ENCODE measurements around the gene GOT2.
A peak's percentile ranks its signal among the peaks of the same experiment; 100 is the strongest.
"Not testable (repeated sequence)": the region's sequence is repeated elsewhere in the genome, so short reads cannot be mapped to it uniquely, and the experiment has no call there.

Gene GOT2

DNA sequence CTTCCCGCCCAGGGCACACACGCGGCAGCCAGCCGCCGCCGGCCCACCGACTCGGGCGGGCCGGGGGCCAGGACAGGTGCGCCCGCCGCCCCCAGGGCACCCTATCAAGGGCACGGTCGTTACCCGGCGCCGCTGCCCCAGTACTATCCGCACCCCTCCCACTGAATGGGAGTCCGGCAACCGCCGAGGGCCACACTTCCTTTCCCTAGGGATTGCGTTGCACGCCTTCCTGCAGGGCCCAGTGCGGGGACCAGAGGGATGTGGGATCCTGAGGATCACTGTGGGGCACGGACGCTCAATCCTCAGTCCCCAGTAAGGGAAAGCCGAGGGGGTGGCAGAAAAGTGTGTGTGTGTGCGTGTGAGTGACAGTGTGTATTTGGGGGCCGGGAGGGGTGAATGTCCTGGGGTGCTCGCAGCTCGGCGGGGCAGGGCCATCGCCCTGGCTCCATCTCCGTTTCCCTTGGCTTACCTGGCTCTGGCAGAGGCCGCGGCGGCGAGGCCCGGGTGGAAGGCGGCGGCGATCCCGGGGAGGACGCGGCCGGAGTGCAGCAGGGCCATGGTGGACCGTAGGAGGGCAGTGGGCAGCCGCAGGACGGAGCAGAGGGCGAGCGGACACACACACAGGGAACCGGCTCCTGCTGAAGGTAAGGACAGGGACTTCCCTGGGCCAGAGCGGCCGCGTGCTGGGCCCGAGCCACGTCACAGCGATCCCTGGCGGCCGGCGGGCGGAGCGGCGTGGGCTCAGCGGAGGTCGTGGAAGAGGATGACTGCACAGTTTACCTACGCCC, at the start of gene GOT2:
Gene GOT2, minus strand, starts transcription at position 646 of the 788 bp plus-strand sequence. Its CDS starts 88 bp downstream, at position 558.
- DNase-seq: peak; percentile 83

DNA sequence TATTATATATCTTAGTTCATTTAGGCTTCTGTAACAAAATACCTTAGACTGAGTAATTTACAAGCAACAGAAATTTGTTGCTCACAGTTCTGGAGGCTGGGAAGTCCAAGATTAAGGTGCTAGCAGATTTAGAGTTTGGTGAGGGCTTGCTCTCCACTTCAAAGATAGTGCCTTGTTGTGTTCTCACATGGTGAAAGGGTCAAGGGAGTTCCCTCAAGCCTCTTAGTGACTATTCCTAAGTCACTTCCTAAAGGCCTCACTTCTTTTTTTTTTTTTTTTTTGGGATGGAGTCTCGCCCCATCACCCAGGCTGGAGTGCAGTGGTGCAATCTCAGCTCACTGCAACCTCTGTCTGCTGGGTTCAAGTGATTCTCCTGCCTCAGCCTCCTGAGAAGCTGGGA, 45.2 kb upstream of the GOT2 start:
- not testable (repeated sequence) for DNase-seq

DNA sequence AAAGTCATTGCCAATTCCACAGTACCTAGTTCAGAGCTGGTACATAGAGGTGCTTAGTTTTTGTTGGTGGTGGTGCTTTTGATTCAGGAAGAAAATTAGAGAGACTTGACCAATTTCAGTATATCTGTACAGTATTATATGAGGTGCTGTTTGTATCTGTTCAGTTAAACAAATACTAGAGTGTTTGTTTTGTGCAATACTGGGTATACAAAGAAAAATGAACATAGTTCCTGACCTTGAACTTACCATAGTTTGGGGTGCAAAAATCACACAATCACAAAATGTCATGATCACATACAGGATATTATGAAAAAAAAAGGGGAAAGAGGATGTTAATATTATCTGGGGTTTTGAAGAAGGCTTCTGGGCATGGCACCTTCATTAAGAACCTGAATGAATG, 39.8 kb upstream of the GOT2 start:
- DNase-seq: no peak

DNA sequence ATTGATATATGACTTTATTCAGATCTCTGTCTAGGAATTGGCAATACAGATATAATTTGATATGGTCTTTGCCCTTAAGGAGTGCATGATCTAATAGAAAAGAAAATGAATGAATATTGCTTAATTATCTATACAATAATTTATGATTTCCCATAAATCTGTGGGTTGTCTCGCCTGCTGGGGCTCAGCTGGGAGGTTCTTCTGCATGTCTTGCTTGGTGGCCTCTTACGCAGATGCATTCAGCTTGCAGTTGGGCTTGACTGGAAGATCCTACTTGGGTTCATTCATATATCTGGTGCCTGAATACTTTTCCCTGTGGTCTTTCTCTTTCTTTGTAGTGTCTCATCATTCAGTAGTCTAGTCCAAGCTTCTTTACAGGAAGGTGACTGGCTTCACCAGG, 34.0 kb upstream of the GOT2 start:
- DNase-seq: no peak

DNA sequence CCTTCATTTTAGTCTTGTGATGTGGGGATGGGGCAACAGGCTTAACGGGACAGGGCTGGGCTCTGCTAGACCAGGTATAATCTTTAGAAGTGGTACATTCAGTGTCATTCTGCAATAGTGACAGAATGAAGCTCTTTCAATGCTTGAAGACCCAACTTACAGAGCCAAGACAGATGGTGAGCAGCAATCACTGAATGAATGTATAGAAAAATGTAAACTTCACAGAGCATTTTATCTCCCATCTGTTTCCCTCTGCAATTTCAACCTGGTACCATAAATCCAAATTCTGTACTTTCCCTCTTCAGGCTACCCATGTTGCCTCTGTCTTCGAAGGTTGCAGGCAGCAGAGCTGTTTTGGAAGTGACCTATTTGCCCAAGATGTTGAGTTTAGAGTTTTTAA, 33.5 kb upstream of the GOT2 start:
- DNase-seq: no peak

DNA sequence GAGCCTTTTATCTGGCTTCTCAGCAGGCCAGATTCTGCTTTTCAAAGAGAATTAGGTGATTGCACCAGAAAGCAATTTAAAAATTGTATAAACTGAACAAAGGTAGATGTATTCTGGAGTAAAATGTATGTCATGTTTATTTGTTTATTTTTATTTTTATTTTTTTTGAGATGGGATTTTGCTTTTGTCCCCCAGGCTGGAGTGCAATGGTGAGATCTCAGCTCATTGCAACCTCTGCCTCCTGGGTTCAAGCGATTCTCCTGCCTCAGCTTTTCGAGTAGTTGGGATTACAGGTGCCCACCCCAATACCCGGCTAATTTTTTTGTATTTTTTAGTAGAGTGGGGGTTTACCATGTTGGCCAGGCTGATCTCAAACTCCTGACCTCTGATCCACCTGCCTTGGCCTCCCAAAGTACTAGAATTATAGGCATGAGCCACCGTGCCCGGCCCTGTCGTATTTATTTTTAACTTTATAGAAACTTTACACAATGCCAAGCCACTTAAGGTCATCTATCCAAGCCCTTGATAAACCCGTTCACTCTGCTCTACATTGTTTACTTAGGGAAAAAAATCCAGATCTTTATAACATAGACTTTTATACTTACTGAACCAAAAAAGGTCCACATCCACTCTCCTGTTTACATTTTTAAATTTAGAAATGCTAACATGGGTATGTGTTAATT, 22.7 kb upstream of the GOT2 start:
- no peak for DNase-seq

DNA sequence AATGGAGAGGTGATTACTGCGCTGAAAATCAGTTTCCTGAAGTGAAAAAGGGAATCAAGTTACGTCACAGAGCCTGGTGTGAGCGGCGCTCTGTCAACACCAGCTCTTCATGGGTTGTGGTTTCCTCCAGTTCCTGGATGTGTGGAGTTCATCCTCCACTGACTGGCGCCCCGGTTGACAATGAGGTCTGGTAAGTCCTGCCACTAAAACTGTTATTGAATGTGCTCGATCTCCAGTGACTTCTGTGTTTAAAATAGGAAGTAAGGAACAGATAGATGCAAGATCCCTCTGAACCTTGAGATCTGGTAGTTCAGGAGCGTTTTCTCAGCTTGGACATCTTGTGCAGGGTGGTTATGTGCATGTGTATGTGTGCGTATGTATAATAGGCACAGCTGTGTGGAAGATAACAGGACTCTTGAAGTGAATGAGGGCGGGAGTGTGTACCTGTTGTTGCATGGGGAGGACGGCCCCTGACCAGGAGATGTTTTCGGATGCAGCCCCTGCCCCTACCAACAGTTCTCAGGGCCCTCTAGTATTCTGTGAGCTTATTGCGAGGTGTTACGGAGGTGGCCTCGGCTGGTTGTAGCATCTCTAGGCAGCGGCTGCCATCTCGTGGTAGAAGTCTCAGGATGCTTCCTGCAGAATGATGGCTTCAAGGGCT, 22.0 kb upstream of the GOT2 start:
- peak; percentile 82 for DNase-seq

DNA sequence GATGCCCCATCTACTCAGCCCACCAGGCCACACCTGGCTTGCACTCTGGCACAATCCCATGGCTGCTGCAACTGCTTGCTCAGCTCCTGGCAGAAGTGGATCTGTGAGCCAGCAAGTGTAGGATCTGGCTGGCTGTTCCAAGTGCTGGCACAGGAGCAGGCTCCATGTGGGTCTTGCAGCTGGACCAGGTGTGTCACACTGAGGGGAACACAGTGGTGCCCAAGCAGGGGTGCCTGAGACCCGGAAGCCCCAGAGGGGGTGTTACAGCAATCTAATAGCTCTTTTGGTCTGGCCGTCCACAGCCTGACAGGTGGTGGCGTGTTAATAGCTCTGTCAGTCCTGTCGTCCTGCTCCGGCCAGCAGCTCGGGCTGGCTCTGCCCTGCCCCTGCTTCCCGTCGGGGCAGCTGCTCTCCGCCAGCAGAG, 19.6 kb upstream of the GOT2 start:
- no peak for DNase-seq

DNA sequence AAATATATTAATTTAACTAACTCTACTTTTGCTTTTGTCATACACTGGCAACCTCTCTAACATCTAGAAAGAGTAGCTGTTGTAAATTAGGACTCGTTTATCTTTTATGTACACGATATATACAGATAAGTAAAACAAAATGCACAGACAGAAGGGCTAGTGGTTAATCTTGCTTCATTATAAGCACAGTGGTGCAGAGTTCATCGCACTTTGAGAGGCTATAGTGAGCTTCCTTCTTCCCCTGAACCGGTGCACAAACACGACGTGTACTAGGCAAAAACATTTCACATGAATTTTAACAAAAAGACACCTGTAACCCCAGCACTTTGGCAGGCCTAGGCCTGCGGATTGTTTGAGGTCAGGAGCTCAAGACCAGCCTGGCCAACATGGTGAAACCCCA, 10.4 kb upstream of the GOT2 start:
- no peak for DNase-seq

DNA sequence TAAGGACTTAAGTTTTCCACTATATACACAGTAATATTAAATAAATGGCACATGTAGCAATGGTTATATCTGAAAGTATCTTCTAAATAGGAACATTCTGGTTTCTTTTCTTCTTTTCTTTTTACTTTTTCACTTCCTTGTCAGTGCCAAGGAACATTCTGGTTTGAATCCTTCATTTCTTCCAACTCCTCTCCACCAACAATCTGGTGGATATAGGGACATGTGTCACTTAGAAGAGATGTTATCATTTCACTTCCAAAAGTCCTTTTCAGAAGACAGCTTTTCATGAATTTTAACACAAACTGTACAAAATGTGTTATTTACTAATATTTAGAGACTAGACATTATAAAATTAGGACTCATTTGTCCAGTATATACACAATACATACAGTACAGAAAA, 7.9 kb upstream of the GOT2 start:
- no peak for DNase-seq

DNA sequence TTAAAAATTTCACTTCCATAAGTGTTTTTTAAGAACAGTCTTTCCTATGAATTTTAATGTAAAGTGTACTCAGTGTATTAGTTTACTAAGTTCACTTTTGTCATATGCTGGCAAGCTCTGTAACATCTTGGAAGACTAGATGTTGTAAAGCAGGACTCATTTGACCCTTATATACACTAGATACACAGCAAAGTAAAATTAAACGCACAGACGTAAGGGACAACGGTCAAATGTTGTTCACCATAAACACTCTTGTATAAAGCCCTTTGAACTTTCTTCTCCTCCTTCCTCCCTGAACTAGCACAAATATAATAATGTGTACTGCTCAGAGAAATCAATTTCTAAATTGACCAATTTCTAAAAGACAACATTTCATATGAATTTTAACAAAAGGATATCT, 7.0 kb upstream of the GOT2 start:
- DNase-seq: no peak

DNA sequence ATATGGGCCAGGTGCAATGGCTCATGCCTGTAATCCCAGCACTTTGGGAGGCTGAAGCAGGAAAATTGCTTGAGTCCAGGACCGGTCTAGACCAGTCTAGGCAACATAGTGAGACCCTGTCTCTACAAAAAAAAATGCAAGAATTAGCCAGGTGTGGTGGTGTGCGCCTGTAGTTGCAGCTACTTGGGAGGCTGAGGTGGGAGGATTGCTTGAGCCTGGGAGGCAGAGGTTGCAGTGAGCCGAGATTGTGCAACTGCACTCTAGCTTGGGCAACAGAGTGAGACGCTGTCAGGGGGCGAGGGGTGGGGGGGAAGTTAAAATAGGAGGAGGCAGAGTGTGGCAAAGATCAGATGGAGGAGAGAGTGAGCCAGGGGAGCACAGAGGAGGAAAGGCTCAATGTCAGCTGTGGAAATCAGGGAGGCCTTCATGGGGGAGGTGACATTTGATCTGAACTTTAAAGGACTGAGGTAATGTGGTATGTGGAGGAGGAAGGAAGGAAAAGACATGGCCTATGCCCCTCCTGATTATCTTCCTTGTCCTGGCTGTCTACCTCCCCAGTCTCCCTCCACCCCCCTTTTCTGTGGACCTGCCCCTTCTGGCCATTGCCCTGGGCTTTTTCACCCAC, 4.7 kb upstream of the GOT2 start:
- DNase-seq: no peak

DNA sequence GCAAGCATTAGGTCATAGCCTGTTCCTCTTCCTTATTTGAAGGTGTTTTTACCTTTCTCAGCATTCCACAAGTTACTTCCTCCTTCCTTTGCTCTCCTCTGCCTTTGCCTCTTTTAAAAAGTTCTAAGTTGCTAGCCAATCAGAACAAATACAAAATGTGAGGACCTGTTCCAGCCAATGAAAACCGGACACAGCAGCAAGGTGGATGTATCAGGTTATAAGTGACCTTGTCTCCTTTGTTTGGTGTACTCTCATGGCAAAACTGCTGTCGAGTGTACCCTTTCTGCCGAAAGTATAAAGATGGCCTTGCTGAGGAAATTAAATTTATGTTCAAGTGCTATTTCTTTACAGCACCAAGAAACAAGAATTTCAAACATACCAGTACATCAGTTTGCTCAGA, 2.2 kb upstream of the GOT2 start:
- not testable (repeated sequence) for DNase-seq

DNA sequence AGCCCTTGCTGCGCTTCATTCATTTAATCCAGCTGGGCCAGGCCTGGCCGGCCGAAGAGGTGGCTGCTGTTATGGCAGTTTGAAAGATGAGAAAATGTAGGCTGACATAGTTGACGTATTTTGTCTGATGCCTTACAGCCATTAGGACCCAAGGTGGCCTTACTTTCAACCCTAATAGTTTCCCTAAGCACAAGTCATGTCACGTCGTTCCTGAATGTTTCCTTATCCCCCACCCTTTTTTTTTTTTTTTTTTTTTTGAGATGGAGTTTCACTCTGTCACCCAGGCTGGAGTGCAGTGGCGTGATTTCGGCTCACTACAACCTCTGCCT, 307 bp upstream of the GOT2 start:
- DNase-seq: no peak

DNA sequence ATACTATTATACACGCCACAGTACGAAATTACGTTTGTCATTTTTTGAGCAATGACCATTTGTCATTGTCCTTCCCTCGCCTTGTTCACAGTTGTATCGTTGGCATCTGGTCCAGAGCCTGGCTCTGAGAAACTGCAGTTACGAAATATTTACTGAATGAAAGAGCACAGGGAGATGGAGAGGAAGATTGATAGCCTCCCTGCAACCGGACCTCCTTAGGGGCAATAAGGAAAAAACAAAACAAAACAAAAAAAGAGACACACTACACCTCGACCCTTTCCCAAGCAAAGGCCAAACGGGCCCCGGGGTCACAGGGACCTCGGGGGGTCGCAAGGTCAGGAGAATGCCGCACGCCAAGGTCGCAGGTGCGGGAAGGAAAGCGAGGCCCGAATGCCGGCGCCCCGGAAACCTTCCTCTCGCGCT, 857 bp downstream of the GOT2 start:
- no peak for DNase-seq

DNA sequence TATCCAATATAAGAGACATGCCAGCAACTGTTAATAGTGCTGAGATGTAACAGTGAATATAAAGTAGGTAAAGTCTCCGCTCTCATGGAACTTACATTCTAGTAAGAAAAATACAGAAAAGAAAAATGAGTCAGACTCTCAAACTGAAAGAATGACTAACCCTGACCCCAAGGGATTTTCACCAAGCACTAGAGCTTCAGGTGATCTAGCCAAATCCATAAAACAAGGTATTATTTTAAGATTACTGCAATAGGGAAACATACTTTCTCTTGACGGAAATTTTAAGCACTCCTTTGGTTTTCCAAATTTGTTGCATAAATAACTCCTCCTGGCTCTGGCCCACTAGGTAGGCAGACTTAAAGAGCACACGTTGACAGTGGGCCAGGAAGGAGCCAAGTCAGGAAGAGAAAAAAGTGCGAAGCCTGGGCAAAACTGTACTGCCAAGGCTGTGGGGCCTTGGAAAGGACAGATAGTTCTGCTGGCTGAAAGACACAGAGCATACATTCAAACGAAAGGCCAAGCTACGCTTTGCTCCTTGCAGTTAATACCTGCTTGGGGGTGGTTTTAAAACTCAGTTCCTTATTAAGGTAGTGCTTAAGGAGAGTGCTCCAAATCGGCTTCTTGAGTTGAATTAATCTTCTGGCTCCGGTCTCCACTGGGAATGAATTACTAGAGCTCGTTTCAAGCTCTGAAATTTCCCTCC, 1.4 kb downstream of the GOT2 start:
- no peak for DNase-seq

DNA sequence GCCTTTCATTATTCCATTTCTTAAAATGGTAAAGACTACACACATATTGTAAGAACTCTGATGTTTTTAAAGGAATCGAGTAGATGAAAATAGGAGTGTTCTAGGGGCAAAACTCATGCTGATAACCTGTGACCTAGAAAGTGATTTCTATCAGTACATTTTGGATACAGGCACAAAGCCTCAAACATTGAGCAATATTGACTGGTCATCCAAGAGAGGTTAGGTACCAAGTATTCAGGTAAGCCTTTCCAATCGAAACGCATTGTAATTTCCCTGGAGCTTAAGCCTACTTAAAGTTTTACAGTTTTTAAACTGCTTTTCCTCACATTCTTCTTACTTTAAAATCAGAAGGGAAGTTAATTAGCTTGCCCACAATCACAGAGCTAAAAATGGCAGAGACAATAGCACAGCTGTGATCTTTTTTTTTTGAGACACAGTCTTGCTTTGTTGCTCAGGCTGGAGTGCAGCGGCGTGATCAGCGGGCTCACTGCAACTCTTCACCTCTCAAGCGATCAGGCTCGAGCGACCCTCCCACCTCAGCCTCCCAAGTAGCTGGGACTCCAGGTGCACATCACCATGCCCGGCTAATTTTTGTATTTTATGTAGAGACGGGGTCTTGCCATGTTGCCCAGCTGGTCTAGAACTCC, 3.3 kb downstream of the GOT2 start:
- DNase-seq: no peak

DNA sequence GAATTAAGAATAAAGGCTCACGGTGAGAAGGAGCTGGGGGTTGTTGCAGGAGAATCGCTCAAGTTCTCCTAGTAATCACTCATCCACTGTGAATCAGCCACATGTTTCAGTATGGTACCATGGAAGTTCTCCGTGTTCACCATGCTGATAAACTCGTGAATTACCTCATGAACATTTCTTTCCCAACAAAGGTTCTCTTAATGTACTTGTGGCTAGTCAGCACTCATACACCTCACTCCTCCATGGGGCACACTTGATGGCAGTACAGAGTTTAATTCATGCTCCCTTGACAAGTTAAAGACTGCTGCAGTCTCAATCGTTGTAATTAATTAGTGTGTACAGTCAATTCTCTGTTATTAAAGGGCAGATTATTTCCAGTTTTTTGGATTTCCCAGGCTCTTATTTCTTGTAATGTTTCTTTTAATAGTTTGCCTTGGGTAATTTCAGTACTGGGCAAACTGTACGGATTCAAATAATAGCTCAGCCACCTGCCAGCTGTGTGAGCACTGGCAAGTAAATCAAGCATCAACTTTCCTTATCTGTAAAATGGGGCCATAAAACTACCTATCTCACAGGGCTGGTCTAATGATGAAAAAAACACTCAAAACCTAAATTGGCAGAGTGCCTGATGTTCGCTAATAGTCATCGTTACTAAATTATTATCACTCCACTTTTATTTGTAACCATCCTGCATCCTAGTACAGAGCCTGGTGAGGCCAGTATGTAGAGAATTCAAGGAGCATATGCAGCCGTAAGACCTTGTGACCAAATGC, 6.1 kb downstream of the GOT2 start:
- no peak for DNase-seq

DNA sequence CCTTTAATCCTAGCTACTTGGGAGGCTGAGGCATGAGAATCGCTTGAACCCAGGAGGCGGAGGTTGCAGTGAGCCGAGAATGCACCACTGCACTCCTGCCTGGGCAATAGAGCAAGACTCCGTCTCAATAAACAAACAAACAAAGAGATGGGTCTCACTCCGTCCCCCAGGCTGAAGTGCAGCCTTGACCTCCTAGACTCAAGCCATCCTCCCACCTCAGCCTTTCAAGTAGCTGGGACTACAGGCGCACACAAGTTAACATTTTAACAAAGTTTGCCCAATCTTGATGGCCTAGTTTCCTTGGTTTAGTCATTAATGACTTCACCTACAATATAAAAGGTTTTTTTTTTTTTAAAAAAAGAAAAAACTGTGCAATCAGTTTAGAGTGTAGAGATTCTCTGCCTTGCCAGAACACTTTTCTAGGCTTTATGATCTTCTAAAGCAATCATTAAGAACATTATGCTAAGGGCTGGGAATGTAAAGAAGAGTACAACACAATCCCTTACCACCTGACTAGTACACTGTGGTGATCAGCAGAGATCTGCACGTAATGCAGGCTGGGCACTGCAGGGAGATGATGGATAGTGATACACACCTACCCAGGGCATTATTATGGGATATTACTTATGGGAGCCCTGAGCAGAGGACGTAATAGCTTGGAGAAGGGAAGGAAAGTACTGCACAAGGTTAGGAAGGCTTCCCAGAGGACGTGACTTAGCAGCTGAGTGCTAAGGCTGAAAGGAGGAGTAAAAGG, 6.9 kb downstream of the GOT2 start:
- no peak for DNase-seq

DNA sequence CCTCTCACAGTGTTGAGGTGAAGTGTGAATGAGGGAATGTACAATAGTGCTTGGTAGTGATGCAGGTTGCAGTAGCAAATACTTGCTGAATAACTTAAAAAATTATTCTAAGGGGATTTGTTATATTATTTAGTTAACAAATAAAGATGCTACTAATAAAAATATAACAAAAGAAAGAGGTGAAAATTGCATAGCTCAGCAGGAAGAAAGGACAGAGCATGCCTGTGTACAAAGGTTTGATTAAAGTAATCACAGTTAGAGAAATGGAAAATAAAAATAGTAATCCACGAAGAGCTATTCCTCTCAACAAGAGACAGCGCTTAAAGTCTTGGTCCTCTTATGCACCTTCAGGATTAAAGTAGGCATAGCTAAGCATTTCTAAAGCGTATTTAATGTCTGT, 11.0 kb downstream of the GOT2 start:
- no peak for DNase-seq

DNA sequence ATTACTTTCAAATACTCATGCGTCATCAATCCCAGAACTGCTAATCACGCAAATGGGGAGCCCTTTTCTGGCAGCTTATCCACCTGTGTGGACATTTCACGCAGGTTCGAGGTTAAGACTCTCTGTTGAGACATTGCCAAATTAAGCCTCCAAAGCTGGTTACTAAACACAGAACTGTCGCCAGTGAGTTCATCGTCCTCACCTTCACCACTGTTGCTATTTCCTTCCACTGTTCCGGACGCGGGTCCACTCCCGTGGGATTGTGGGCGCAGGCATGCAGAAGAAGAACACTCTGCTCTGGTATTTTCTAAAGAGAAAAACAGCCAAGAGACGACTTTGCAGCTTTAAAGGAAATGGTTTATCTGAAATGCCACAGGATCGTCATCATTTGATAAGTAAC, 16.1 kb downstream of the GOT2 start:
- no peak for DNase-seq

Data from activated naive CD4-positive, alpha-beta T cell treated with anti-CD3 and anti-CD28 coated beads, Interleukin-2, amount 50 U/mL, for 16 hours (primary cell).